DOHH2 (cell line): ENCODE measurements around the gene PMVK.

Experiments
- H3F3A ChIP-seq: fragments of 200-600 bp; sonication (generic), shearing (Covaris generic); 2 replicates; pipeline ENCODE4 v1.6.0; 2016; ENCODE audit warnings: antibody characterized with exemption, mild to moderate bottlenecking; ENCODE audit not compliant: control insufficient read depth, insufficient read depth
- H3K27ac ChIP-seq: fragments of 200-600 bp; sonication (generic); 2 replicates; pipeline ENCODE4 v1.5.1; 2014; ENCODE audit warnings: low read depth, mild to moderate bottlenecking, low read length, moderate library complexity
- H3K27me3 ChIP-seq: fragments of 200-600 bp; sonication (generic); 2 replicates; pipeline ENCODE4 v1.6.1; 2014; ENCODE audit warnings: mild to moderate bottlenecking, low read length, mixed read lengths; ENCODE audit not compliant: control insufficient read depth
- H3K36me3 ChIP-seq: fragments of 200-600 bp; sonication (generic); 2 replicates; pipeline ENCODE4 v1.6.1; 2014; ENCODE audit warnings: mild to moderate bottlenecking, low read length, moderate library complexity, mixed read lengths; ENCODE audit not compliant: control insufficient read depth
- H3K4me1 ChIP-seq: fragments of 200-600 bp; sonication (generic); 2 replicates; pipeline ENCODE4 v1.6.1; 2014; ENCODE audit warnings: mild to moderate bottlenecking, low read length, mixed read lengths; ENCODE audit not compliant: control insufficient read depth
- H3K4me2 ChIP-seq: fragments of 200-600 bp; sonication (generic); 2 replicates; pipeline ENCODE4 v1.6.0; 2014; ENCODE audit warnings: mild to moderate bottlenecking, low read length, moderate library complexity
- H3K4me3 ChIP-seq: fragments of 200-600 bp; sonication (generic); 2 replicates; pipeline ENCODE4 v1.5.1; 2014; ENCODE audit warnings: mild to moderate bottlenecking, low read length, mixed read lengths
- H3K79me2 ChIP-seq: fragments of 200-600 bp; sonication (generic); 2 replicates; pipeline ENCODE4 v1.6.1; 2014; ENCODE audit warnings: mild to moderate bottlenecking, low read length, mixed read lengths; ENCODE audit not compliant: control insufficient read depth
- H3K9me2 ChIP-seq: fragments of 200-600 bp; sonication (generic); replicated peaks from 2 replicates; pipeline ENCODE4 v1.6.1; 2014; ENCODE audit warnings: mild to moderate bottlenecking, low read length, mixed read lengths; ENCODE audit not compliant: control insufficient read depth
- H3K9me3 ChIP-seq: fragments of 200-600 bp; sonication (generic); 2 replicates; pipeline ENCODE4 v1.6.1; 2014; ENCODE audit warnings: antibody characterized with exemption, low read length, mixed read lengths; ENCODE audit not compliant: control insufficient read depth, insufficient read depth
- H4K20me1 ChIP-seq: fragments of 200-600 bp; sonication (generic); 2 replicates; pipeline ENCODE4 v1.6.0; 2014; ENCODE audit warnings: low read depth, mild to moderate bottlenecking, antibody characterized with exemption, low read length, moderate library complexity; ENCODE audit not compliant: control insufficient read depth, insufficient read depth
- CTCF ChIP-seq: fragments of 200-600 bp; sonication (generic); IDR thresholded peaks from one replicate; pipeline ENCODE4 v1.5.1; 2014; ENCODE audit warnings: antibody characterized with exemption, mild to moderate bottlenecking, low read depth, low read length; ENCODE audit not compliant: poor library complexity, severe bottlenecking
- EZH2phosphoT487 ChIP-seq: fragments of 200-600 bp; sonication (generic); IDR thresholded peaks from 2 replicates; pipeline ENCODE4 v1.6.1; 2017; ENCODE audit warnings: borderline replicate concordance, mild to moderate bottlenecking, antibody characterized with exemption, low read length, moderate library complexity, mixed read lengths

The PMVK gene

GRCh38 chr1:154931940-154932487, 4.5 kb downstream of the PMVK start:
- Histone ChIP-seq H3K79me2 (peaks cover 26% of the 10 kb centered on the region), H3F3A (no peaks in the 10 kb centered on the region; the same call in 1 of the 2 replicates), H3K4me3 (no peak overlapping the region), H3K4me1 (peaks cover 14% of the 10 kb centered on the region), H3K9me2 (no peaks in the 10 kb centered on the region), H3K9me3 (no peaks in the 10 kb centered on the region), H4K20me1 (no peaks in the 10 kb centered on the region), H3K4me2 (no peak overlapping the region), H3K27ac (no peak overlapping the region), H3K27me3 (no peaks in the 10 kb centered on the region), H3K36me3 (peaks cover 24% of the 10 kb centered on the region)
- no peak for TF ChIP-seq EZH2phosphoT487
- TF ChIP-seq CTCF: no peak

- H3F3A ChIP-seq: no peaks in the 10 kb centered on the region
- no peaks in the 10 kb centered on the region for H4K20me1 ChIP-seq
- no peaks in the 10 kb centered on the region for H3K9me2 ChIP-seq
- no peak overlapping the region for H3K4me2 ChIP-seq
- TF ChIP-seq CTCF (no peak), EZH2phosphoT487 (no peak)
- H3K36me3 ChIP-seq: peaks cover 56% of the 10 kb centered on the region
- H3K27me3 ChIP-seq: no peaks in the 10 kb centered on the region
- H3K9me3 ChIP-seq: no peaks in the 10 kb centered on the region
- no peak overlapping the region for H3K4me3 ChIP-seq
- H3K4me1 ChIP-seq: no peaks in the 10 kb centered on the region
- no peak overlapping the region for H3K27ac ChIP-seq
- no peaks in the 10 kb centered on the region for H3K79me2 ChIP-seq
These were observed 10.3 kb downstream of the PMVK start for GRCh38 chr1:154926201-154926600.

GRCh38 chr1:154925335-154926170, 11.0 kb downstream of the PMVK start:
- H3K9me2 ChIP-seq: no peaks in the 10 kb centered on the region
- H3K4me2 ChIP-seq: no peak overlapping the region
- peaks cover 49% of the 10 kb centered on the region for H3K36me3 ChIP-seq
- no peaks in the 10 kb centered on the region for H3K79me2 ChIP-seq
- TF ChIP-seq EZH2phosphoT487 (no peak), CTCF (no peak)
- H3F3A ChIP-seq: no peaks in the 10 kb centered on the region
- H3K27me3 ChIP-seq: no peaks in the 10 kb centered on the region
- no peak overlapping the region for H3K27ac ChIP-seq
- no peaks in the 10 kb centered on the region for H3K4me1 ChIP-seq
- H4K20me1 ChIP-seq: no peaks in the 10 kb centered on the region
- H3K4me3 ChIP-seq: no peak overlapping the region
- H3K9me3 ChIP-seq: no peaks in the 10 kb centered on the region
